HG03442 (cell line): ENCODE results near the gene WWTR1.

Source experiments
- ATAC-seq: cut with Tn5 transposase; IDR thresholded peaks from one replicate; pipeline ENCODE4 v1.9.1; 2021; ENCODE audit warnings: mild to moderate bottlenecking, moderate library complexity; ENCODE audit not compliant: unreplicated experiment

The WWTR1 gene

DNA sequence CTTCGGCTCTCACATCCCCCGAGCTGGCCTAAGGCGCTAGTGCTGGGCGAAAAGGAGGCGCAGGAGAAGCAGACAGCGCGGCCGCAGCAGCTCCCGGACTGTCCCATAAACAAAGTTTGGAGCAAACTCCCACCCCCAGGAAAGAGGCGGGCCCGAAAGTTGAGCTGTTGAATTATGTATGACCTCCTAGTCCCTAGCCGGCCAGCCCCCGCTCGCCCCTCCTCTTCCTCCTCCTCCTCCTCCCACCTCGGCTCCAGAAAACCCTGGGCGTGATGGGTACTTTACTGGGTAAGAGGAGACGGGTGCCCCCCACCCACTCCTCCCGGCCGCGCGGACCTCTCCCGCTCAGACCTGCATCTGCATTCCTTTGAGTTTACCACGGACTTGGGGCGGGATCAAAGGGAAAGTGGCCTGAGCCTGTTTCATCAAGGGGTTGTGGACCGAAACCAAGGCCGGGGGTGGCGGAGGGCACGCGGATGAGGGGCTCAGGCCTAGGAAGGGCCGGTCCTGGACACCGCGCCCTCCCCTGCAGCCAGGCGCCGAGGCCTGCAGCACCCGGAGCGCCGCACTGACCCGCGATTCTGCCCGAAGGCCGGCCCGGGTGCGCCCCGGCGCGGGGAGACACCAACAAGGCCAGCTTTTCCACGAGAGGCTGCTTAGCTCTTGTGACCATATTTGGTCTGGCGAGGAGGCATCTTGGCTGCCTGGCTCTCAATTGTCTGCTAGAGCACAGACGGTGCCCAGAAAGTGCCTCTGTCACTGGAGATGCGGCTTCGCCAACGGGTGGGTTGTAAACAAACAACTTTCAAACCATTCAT is at the start of gene WWTR1:
WWTR1 (minus strand) TSS at position 100 of the 818 bp plus-strand sequence. CDS start 719 bp downstream, outside the sequence.
- peak; percentile 68 for ATAC-seq

- no peak for ATAC-seq
Measured at GRCh38 chr3:149706905-149707304, 49.1 kb upstream of the WWTR1 start.

- ATAC-seq = no peak
Measured at GRCh38 chr3:149705416-149705815, 47.6 kb upstream of the WWTR1 start.

GRCh38 chr3:149703466-149703865 is 45.6 kb upstream of the WWTR1 start:
- no peak for ATAC-seq

DNA sequence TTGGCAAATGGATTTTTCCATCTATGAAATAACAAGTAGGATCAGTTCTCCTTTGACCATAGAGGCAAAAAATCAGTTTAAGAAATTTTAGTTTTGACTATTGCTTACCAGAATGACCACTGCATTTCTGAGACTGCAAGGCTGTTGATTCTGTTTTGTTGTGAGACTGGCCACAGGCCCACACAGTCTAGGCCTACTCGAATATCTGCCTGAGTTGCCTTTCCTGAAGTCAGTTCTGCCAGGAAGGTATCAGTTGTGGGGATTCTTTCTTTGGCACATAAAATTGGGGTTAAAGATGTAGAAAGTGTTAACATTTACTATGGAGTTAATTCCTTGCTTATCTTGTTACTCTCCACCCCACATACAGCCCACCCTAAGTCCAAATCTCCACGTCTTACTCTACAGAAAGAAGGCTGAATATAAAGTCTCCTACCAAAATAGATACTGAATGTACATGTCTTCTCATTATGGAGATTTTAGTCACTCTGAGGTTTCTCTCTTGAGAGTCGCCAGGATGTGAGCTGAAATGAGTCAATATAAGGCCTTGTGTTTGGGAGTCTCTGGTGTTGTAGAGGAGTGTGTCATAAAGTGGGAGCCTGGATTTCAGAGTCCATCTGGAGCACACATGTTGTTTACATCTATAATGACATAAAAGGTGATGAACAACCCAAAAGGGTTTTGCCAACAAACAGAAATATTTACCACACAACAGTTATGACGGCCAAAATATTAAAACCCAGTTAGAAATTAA is 45.0 kb upstream of the WWTR1 start:
- ATAC-seq = peak; percentile 63

GRCh38 chr3:149701977-149702350 is 44.1 kb upstream of the WWTR1 start:
- no peak for ATAC-seq

GRCh38 chr3:149701206-149701976 is 43.6 kb upstream of the WWTR1 start:
- ATAC-seq = no peak

GRCh38 chr3:149688122-149688757 is 30.4 kb upstream of the WWTR1 start:
- ATAC-seq = no peak

DNA sequence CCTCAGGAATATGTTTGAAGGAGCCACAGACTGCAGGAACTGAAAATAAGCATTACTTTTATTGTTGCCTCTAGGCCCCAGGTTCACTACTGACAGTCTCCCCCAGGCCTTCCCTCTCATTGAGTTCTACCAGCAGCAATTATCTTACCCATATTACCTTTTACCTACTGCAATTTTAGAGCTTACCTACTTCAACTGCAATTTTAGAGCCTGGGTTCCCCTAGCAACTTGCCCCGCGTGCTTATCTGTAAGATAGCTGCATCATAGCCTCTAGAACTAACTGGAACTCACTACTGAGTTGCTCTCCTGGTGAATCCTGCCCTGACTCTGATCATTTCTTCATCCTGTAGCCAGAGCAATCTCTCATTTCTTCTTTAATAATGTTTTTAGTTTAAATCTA is 29.2 kb upstream of the WWTR1 start:
- no peak for ATAC-seq

GRCh38 chr3:149678351-149678950 is 20.6 kb upstream of the WWTR1 start:
- no peak for ATAC-seq

GRCh38 chr3:149673393-149673792 is 15.6 kb upstream of the WWTR1 start:
- ATAC-seq = no peak

DNA sequence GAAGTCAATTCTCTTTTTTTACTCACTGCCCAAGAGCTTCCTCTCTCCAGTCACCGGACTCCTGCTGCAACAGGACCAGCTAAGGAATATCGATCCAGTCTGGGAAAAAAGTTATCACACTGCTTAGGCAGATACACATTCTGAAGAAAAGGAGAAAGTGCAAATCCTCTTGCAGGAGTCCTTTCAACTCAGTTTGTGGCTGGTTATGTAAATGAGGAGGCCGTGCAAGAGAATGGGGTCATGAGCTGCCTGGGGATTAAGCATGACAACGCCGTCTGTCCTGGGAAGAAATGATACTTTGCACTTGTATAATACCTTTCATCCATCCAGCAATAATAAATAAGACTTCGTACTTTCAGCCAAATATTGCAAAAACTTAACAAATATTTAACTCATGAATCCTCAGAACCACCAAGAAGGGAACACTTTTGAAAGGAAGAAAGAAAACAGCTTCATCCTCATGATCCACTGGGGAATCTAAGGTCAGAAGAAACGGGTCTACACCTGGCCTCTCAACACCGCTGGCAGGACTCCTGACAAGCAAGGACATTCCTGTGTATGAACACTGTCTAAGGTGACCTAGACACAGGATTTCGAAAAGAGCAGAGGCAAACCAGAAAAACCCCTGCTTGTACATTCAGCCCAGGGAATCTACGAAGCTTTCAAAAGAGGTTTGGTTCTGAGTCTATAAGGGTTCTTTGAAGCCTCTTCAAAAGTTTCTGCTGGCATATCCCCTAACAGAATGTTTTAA is 13.1 kb upstream of the WWTR1 start:
- ATAC-seq = peak; percentile 54

- no peak for ATAC-seq
Measured at GRCh38 chr3:149667576-149667975, 9.8 kb upstream of the WWTR1 start.

DNA sequence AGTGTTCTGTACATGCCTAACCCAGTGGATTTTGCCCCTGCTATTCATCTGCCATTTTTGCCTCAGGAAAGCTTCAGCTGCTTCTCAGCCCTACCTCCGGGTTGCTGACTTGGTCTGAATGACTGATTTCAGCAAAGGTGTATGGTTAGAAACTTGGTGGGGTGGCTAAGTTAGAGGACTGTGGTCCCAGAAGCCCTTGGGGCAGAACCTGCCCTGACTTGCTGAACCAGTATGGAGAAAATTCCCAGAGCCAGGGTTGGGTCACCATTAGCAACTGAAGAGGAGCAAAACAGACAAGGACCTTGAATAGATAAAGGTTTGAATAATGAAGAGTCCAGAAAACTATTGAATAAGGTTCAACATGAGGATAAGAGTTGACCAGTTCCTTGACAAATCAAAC is 6.1 kb upstream of the WWTR1 start:
- ATAC-seq = no peak

DNA sequence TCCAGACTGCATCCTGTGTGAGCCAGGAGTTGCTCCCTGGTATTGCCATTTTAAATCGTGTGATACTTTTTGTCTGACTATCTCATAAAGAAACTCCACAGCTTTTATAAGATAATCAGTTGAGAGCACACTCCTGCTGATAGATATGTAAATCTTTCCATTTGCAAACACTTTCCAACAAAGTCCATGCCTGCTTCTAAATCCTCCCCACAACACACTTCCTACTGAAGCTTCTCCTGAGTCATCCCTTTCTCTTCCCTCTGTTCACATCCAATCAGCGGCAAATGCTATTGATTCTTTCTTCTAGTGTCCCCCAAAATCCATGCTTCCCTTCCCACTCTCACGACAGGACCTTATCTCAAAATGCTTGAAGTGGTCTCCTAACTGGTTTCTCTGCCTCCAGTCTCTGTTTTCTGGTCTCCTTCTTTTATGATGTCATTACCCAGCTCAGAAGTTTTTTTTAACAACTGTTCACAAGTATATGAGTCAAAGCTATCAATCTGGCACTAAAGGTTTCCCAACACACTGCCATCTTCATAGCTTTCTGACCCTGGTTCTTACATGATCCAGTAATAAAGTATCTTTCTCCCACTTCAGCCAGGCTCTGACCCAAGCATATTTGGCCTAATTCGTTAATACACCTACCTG is 4.5 kb upstream of the WWTR1 start:
- ATAC-seq = no peak

DNA sequence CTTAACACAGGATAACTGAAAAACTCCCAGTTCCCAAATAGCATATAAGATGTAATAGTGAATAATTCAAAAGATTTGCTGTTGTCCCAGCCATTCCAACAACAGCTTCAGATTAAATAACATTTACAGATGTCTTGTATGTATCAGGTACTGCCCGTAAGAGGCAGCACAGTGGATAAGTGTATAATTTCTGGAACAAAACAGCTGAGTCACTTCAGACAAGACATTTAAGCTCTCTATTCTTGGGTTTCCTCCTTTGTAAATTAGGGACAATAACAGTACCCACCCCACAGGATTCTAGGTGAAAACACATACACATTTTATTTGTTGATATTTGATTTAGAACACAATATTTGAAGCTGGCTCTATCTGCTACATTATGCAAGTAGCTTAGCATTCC is 2.6 kb upstream of the WWTR1 start:
- ATAC-seq = no peak

DNA sequence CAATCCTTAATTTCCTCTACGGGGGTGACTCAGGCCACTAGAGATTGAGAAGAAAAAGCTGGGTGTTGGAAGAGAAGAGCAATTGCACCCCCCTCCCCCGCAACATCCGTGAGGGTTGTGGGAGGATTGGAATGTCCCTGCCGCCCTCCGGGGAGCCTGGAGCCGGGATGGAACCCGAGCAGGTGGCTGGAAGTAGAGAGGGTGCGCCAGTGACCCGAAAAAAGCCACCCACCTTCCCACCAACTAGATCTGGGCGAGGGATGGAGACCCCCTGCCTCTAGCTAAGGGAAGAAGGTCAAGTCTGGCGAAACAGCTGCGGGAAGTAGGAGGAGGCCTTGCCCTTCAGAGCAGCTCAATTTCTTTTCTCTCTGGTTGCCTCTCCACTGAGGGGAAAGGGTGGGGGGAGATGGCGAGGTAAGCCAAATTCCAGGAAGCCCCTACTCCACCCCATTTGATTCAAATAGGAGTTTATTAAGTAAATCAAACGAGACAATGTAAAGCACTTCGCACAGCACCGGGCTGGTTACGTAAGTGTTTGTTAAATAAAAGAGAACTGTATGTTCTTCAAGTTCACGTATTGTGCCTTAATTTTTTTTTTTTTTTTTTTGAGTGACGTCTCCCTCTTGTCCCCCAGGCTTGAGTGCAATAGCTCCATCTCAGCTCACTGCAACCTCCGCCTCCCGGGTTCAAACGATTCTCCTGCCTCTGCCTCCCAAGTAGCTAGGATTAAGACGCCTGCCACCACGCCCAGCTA is 1.1 kb upstream of the WWTR1 start:
- peak; percentile 8 for ATAC-seq

DNA sequence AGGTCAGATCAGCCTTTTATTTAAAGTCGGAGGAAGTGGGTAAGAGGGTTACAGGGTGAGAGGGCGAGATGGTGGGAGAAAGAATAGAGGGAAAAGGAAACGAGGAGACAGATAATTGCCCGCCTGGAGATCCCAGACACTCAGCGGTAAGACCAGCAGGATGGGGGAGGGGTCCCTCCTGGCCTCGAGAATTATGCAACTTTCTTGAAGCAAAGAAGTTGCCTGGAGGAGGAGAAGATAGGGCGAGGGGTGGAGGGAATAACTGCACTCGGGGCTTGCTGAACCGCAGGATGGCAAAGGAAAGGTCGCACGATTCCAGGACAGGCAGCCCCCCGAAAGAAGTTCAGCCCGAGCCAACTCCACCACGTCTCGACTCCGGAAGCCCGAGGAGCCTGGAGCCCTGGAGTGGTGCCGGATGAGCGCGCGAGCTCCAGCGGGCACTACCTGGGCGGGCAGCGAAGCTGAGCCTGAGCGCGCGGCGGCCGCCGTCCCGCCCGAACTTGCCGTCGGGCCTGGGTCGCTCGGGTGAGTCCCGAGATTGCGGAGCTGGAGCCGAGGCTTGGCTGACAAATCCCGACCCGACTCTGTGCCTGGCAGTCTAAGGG is 402 bp downstream of the WWTR1 start:
- peak; percentile 26 for ATAC-seq
